ENCODE data around the gene MRM1. TPM values are rescaled to one million over a fixed set of nuclear protein-coding genes. Genes with fewer than 3 reads are reported as not detected.
A peak's percentile ranks its signal among the peaks of the same experiment; 100 is the strongest.

MRM1 gene
- total RNA-seq, 2 donors from 2014 or later: 6.2 to 26.5 TPM

DNA sequence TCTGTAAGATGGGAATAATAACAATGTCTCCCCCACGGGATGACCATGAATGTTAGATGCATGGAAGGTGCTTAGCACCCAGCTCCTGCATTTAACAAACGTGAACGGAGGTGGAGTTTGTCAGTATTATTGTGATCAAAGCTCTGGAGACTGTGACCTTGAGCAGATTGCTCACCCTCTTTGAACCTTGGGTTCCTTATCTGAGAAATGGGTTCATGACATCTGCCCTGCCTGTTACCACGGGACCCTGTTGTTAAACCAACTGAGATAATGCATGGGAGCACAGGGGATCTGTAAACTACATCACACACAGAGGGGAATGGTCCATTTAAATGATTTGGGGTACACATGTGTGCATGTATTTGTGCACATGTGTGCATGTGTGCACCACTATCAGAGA is 29.6 kb downstream of the MRM1 start:
- H3K27me3 ChIP-seq: no peaks in the 10 kb centered on the region
- no peak overlapping the region for H3K4me3 ChIP-seq
- no peak for DNase-seq
- intact Hi-C loops (cut with DNase I): loop anchor here (5.0 kb wide), 1 partner anchor 76 kb away; no protein-coding TSS in a partner anchor
- H3K9me3 ChIP-seq: no peaks in the 10 kb centered on the region
- H3K4me1 ChIP-seq: no peaks in the 10 kb centered on the region
- no peak overlapping the region for H3K9ac ChIP-seq (ENCODE audit: low read depth in 2 of 2, low read length in 2 of 2)
- H3K27ac ChIP-seq: no peak overlapping the region
- H3K36me3 ChIP-seq: no peaks in the 10 kb centered on the region
- TF ChIP-seq, protein P1, sequence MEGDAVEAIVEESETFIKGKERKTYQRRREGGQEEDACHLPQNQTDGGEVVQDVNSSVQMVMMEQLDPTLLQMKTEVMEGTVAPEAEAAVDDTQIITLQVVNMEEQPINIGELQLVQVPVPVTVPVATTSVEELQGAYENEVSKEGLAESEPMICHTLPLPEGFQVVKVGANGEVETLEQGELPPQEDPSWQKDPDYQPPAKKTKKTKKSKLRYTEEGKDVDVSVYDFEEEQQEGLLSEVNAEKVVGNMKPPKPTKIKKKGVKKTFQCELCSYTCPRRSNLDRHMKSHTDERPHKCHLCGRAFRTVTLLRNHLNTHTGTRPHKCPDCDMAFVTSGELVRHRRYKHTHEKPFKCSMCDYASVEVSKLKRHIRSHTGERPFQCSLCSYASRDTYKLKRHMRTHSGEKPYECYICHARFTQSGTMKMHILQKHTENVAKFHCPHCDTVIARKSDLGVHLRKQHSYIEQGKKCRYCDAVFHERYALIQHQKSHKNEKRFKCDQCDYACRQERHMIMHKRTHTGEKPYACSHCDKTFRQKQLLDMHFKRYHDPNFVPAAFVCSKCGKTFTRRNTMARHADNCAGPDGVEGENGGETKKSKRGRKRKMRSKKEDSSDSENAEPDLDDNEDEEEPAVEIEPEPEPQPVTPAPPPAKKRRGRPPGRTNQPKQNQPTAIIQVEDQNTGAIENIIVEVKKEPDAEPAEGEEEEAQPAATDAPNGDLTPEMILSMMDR (IDR thresholded peaks at IDR 0.05): no peak

- H3K9me3 ChIP-seq: no peaks in the 10 kb centered on the region
- DNase-seq: no peak
- H3K9ac ChIP-seq (ENCODE audit: low read depth in 2 of 2, low read length in 2 of 2): no peak overlapping the region
- H3K27me3 ChIP-seq: no peaks in the 10 kb centered on the region
- intact Hi-C loops (cut with DNase I): loop anchor here (5.0 kb wide), 1 partner anchor 74 kb away; no protein-coding TSS in a partner anchor
- H3K27ac ChIP-seq: no peak overlapping the region
- H3K4me3 ChIP-seq: no peak overlapping the region
- H3K4me1 ChIP-seq: no peaks in the 10 kb centered on the region
- TF ChIP-seq, protein P1 (IDR thresholded peaks at IDR 0.05): no peak
- H3K36me3 ChIP-seq: no peaks in the 10 kb centered on the region
Measured at GRCh38 chr17:36632916-36633771, 31.8 kb downstream of the MRM1 start.

GRCh38 chr17:36640346-36640745 is 39.0 kb downstream of the MRM1 start:
- H3K4me1 ChIP-seq: peaks cover 6% of the 10 kb centered on the region
- no peak overlapping the region for H3K9ac ChIP-seq (ENCODE audit: low read depth in 2 of 2, low read length in 2 of 2)
- no peak for DNase-seq
- no peak overlapping the region for H3K4me3 ChIP-seq
- no peaks in the 10 kb centered on the region for H3K36me3 ChIP-seq
- H3K27ac ChIP-seq: no peak overlapping the region
- no peaks in the 10 kb centered on the region for H3K9me3 ChIP-seq
- TF ChIP-seq, protein P1 (IDR thresholded peaks at IDR 0.05): no peak
- intact Hi-C loops (cut with DNase I): no loop called here
- peaks cover 22% of the 10 kb centered on the region for H3K27me3 ChIP-seq

GRCh38 chr17:36640836-36641235 is 39.5 kb downstream of the MRM1 start:
- TF ChIP-seq, protein P1 (IDR thresholded peaks at IDR 0.05): no peak
- H3K36me3 ChIP-seq: no peaks in the 10 kb centered on the region
- H3K27ac ChIP-seq: no peak overlapping the region
- no peak overlapping the region for H3K9ac ChIP-seq (ENCODE audit: low read depth in 2 of 2, low read length in 2 of 2)
- H3K27me3 ChIP-seq: peaks cover 22% of the 10 kb centered on the region
- DNase-seq: no peak
- H3K9me3 ChIP-seq: no peaks in the 10 kb centered on the region
- H3K4me3 ChIP-seq: no peak overlapping the region
- intact Hi-C loops (cut with DNase I): no loop called here
- peaks cover 6% of the 10 kb centered on the region for H3K4me1 ChIP-seq

- Histone ChIP-seq H3K4me3 (peak overlapping the region; percentile 5), H3K9ac (ENCODE audit: low read depth in 2 of 2, low read length in 2 of 2) (no peak overlapping the region), H3K27me3 (peaks cover 22% of the 10 kb centered on the region), H3K27ac (no peak overlapping the region), H3K4me1 (peaks cover 6% of the 10 kb centered on the region), H3K36me3 (no peaks in the 10 kb centered on the region), H3K9me3 (no peaks in the 10 kb centered on the region)
- TF ChIP-seq, protein P1 (IDR thresholded peaks at IDR 0.05): no peak
- intact Hi-C loops (cut with DNase I): no loop called here
- DNase-seq: no peak
Measured at GRCh38 chr17:36641331-36641876, 40.0 kb downstream of the MRM1 start.

Data from colonic mucosa (tissue), 4 donors.